Astrocyte of the cerebellum (primary cell): ENCODE data around the gene GARNL3.

Source experiments
- DNase-seq: peaks from one replicate; pipeline ENCODE4 v3.0.0-alpha.2; 2011; ENCODE audit warnings: low read depth
- H3K4me3 ChIP-seq: 2 replicates; pipeline ENCODE4 v1.5.1; 2011; ENCODE audit warnings: mild to moderate bottlenecking, low read depth, low read length, moderate library complexity
- CTCF ChIP-seq: IDR thresholded peaks from 2 replicates; pipeline ENCODE4 v1.5.1; 2012; ENCODE audit warnings: low read length, low read depth, moderate library complexity, mild to moderate bottlenecking; ENCODE audit errors: missing control alignments
- in situ Hi-C: cut with HindIII; loops from 2 replicates; pipeline ENCODE4 v1.10.0; 2017; ENCODE audit warnings: low sequenced_read_pairs

The GARNL3 gene

GRCh38 chr9:127369428-127369827 is 104.9 kb downstream of the GARNL3 start:
- no peak for DNase-seq
- TF ChIP-seq CTCF, result no peak
- in situ Hi-C loops, result no loop called here
- H3K4me3 ChIP-seq, result no peak overlapping the region

- in situ Hi-C loops, result loop anchor here (5.0 kb wide), 1 partner anchor 37 kb away; no protein-coding TSS in a partner anchor
- no peak overlapping the region for H3K4me3 ChIP-seq
- TF ChIP-seq CTCF, result no peak
- DNase-seq, result no peak
These were observed 105.6 kb downstream of the GARNL3 start for GRCh38 chr9:127370147-127370579.

- H3K4me3 ChIP-seq, result no peak overlapping the region
- no peak for DNase-seq
- no peak for TF ChIP-seq CTCF
- in situ Hi-C loops, result loop anchor here (5.0 kb wide), 1 partner anchor 36 kb away; no protein-coding TSS in a partner anchor
These were observed 106.4 kb downstream of the GARNL3 start for GRCh38 chr9:127370672-127371648.

- DNase-seq, result no peak
- no peak for TF ChIP-seq CTCF
- in situ Hi-C loops, result no loop called here
- no peak overlapping the region for H3K4me3 ChIP-seq
These were observed 115.9 kb downstream of the GARNL3 start for GRCh38 chr9:127380479-127380878.

- no peak for TF ChIP-seq CTCF
- H3K4me3 ChIP-seq, result no peak overlapping the region
- in situ Hi-C loops, result no loop called here
- no peak for DNase-seq
These were observed 118.0 kb downstream of the GARNL3 start for GRCh38 chr9:127382541-127382940.

GRCh38 chr9:127384016-127384730 is 119.6 kb downstream of the GARNL3 start:
- in situ Hi-C loops, result no loop called here
- no peak overlapping the region for H3K4me3 ChIP-seq
- no peak for TF ChIP-seq CTCF
- DNase-seq, result no peak
